NCI-H1417 treated with DMSO at 0.1 percent for 48 hours (cell line): ENCODE measurements around the gene USP10.
A peak's percentile ranks its signal among the peaks of the same experiment; 100 is the strongest.

Source experiments
- DNase-seq: peaks from one replicate; lab custom pipeline; 2025; lab: John Stamatoyannopoulos, UW

USP10 gene

DNA sequence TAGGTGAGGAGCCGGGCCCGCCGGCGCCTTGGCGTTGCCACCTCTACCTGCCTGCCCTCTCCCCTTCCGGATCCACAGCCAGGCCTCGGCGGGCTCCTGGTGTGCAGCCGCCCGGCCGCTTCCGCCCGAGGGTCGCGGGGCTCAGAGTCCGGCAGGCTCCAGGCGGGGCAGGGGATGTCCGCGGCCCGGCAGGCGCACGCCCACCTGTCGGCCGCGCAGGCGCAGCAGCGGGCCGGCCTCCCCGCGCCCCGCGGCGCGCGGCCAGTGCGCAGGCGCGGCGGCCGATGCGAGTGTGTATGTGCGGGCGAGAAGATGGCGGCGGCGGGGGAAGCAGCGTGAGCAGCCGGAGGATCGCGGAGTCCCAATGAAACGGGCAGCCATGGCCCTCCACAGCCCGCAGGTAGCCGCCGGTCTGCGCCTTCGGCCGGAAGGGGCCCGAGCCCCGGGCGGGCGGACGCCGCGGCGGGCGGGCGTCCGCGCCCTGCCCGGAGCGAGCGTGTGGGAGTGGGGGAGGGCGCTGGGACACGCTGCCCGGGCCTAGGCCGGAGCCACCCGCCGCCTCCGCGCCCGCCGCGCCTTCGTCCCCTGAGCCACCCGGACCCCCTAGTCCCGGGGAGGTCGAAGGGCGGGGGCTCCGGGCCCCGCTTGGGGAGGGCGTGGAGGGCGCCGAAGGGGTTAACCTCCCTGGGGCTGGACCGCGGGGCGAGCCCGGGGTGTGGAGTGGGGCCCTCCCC is at the start of gene USP10:
TSS of gene USP10 (plus strand) at position 289 of the 734 bp plus-strand sequence. CDS start at position 380, 91 bp downstream.
- DNase-seq: peak; percentile 47

- no peak for DNase-seq
Observed at GRCh38 chr16:84650062-84650991, 49.5 kb upstream of the USP10 start.

DNA sequence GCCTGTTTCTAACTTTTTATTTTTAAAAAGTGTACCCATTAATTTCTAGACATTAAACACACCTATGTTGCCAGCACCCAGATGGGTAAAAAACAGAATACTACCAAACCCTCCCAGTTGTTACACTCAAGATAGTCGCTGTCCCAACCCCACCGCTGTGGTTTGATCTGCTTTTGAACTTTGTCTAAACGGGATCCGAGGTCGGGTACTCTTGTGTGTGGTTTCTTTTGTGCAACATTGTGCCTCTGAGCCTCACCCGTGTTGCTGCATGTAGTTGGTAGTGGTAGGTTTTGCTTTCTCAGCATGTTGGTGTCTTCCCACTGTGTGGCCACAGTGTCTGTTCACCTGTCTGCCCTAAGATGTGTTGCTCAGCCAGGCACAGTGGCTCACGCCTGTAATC is 47.2 kb upstream of the USP10 start:
- no peak for DNase-seq

DNA sequence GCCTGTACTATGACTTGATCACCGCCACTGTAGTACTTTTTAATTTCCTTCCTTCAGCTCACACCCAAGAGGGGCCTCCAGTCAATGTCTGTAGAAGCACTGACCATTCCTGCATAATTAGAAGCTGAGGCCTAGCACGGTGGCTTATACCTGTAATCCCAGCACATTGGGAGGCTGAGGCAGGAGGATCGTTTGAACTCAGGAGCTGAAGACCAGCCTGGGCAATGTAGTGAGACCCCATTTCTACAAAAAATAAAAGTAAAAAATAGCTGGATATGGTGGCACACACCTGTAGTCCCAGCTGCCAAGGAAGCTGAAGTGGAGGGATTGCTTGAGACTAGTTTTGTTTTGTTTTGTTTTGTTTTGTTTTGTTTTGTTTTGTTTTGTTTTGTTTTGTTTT is 45.6 kb upstream of the USP10 start:
- no peak for DNase-seq

DNA sequence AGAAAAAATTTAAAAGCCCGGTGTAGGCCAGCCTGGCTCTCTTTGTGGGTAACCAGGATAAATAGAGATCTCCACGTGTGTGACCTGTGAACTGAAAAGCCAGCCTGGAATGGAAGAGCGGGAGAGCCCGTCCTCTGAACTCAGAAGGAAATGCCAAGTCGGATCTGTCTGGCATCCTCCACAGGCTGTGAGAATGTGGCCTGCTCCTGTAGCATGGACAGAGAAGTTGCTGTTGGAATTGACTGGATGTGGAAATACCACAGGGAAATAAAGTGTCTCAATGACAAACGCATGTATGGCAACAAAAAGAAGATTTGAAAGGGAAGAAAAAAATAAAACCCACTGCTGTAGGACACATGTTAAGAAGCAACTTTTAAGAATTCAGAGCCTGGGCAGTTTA is 44.8 kb upstream of the USP10 start:
- DNase-seq: no peak

GRCh38 chr16:84656649-84657048 is 43.2 kb upstream of the USP10 start:
- DNase-seq: no peak

GRCh38 chr16:84657229-84657837 is 42.5 kb upstream of the USP10 start:
- DNase-seq: no peak

GRCh38 chr16:84658690-84659089 is 41.1 kb upstream of the USP10 start:
- no peak for DNase-seq

- DNase-seq: no peak
Observed at GRCh38 chr16:84659656-84660300, 40.0 kb upstream of the USP10 start.

GRCh38 chr16:84660973-84661372 is 38.8 kb upstream of the USP10 start:
- no peak for DNase-seq

DNA sequence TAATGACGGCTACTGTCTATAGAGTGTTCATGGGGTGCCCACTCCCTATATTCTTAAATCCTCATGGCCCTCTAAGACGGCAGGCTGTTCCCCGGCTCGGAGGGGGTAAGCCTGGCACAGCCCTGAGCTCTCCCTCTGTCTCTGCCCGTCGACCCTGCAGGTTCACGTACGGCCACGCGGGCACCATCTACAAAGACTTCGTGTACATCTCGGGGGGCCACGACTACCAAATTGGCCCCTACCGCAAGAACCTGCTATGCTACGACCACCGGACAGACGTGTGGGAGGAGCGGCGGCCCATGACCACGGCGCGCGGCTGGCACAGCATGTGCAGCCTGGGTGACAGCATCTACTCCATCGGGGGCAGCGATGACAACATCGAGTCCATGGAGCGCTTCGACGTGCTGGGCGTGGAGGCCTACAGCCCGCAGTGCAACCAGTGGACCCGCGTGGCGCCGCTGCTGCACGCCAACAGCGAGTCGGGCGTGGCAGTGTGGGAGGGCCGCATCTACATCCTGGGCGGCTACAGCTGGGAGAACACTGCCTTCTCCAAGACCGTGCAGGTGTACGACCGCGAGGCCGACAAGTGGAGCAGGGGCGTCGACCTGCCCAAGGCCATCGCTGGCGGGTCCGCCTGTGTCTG is 38.3 kb upstream of the USP10 start:
- no peak for DNase-seq

DNA sequence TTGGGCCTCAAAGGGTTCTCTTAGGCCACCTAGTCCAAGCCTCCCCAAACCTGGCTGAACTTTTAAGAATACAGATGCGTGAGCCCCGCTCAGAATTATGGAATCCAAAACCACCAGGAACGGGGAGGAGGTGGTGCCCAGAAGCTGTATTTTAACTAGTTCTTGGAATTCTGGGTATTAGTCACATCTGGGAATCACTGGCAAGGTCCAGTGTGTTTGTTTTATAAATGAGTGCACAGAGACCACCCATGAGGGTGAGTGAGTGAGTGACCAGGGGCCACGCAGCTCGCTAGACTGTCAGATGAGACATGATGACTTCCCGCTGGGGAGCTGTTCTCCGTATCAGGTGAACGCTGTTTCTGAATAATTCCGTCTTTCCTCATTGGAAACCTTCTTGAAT is 37.3 kb upstream of the USP10 start:
- no peak for DNase-seq

DNA sequence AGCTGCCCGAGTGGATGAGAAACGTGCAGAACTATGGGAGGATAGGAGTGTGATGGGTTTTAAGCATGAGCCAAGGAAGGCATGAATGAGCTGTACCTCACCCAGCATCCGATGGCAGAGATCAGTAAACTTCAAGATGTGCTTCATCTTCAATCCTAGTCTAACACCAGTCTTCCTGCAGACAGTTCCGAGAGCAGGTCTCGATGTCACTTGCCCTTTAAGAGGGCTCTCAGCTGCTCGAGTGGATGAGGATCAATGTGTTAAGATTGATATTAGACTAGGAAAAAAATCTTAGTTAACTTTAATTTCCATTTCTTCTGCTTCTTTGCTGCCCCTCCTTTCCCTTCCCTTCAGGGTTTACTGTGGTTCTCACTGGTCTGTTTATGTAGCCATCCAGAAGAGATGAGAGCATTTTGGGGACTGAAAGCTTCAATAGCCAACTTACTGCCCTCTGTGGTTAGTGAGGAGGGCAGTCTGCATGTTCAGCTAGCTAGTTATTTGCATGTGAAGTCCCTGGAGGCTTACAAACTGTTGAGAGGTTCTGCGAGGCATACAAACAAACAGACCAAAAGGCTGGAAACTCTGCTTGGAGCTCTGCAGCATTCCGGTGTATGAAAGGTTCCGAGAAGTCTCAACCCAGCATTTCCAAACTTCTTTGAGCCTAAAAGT is 36.2 kb upstream of the USP10 start:
- no peak for DNase-seq

GRCh38 chr16:84665359-84665758 is 34.4 kb upstream of the USP10 start:
- DNase-seq: no peak

DNA sequence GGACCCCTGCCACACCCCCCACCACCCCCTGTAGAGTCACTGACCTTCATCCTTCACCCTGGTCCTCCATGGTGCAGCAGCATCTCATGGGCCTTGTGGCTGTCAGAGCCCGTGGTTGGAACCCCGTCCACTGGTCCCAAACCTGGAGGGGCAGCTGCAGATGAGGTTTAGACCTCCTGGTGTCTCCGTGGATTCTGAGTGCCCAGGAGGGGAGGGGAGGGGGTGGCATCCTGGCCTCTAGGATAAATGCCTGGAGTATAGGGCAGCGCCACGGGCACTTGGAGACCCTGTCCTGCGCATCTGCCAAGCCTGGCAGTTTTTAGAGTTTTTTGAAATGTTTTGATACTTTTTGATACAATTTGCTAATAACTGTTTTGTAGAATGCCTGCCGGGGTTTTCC is 34.0 kb upstream of the USP10 start:
- DNase-seq: no peak

DNA sequence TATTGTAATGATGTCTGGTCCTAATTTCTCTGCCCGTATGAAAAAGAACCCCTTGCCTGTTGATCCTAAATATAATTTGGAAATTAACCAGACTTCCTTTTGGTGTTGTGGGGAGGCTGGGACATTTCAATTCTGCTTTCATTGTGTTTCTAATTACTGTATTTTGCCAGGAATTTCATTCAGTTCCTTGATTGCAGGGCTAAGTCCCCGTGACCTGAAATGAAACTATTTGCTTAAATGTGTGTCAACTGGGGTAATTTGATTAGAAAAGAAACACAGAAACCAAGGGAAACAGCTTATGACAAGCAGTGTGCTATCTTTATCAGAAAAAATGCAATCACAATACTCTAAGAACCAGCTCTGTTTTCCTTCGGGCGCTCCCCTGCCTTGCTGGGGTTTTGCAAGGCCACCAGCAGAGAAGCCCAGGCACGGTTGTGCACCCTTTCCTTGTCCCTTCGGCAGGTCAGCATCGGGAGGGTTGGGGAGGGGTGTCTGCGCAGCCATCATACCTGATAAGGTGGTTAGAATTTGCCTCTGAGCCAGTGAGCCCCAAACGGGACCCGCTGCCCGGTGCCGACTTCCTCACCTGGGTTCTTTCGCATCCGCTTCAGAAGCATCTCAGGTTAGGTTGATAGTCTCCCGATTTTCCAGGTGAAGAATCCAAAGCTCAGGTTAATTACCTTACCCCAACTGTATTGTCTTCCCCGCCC is 32.0 kb upstream of the USP10 start:
- no peak for DNase-seq

DNA sequence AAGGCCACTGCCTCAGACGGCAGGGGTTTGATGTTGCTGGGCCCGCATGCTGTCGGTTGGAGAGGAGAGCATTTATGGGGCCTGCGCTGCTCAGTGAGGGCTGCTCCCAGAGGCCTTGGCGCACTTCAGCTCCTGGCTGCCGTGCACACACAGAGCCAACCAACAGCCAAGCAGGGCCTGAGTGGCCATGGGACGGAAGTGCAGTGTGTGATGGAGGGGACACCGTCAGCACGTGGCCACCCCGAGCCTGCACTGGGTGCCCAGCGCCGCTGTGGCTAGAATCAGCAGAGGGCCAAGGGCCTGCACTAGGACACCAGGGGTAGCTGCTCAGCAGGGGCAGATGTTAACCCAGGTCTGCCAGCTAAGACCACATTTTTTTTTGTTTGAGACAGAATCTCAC is 29.7 kb upstream of the USP10 start:
- no peak for DNase-seq

GRCh38 chr16:84672276-84673202 is 27.3 kb upstream of the USP10 start:
- DNase-seq: no peak

- no peak for DNase-seq
Observed at GRCh38 chr16:84673203-84673535, 26.6 kb upstream of the USP10 start.

DNA sequence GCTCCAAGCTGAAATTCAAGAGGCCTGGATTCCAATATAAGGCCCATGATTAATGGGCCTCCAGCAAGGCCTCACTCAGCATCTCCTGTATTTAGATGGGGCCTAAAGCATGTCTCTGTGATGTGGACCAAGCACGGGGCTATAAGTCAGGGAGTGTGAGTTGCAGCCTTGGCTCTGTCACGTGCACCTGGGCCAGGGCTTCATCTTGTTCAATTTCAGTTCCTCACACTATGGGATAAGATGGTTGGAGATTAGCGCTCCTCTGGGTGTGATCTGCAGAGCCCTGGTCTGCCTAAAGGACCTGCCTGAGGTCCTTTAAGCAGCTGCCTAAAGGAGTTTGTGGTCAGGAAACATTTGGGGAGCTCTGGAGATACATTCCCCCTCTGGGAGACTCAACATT is 26.2 kb upstream of the USP10 start:
- no peak for DNase-seq
